ES-I3 (cell line): Measurements from ENCODE around the gene NPFFR1.
"Not testable (repeated sequence)": the region's sequence is repeated elsewhere in the genome, so short reads cannot be mapped to it uniquely, and the experiment has no call there.

Experiments used
- H3K36me3 ChIP-seq: 2 replicates; pipeline ENCODE4 v1.6.1; 2013; ENCODE audit warnings: mild to moderate bottlenecking, low read length, control low read depth, moderate library complexity; ENCODE audit not compliant: insufficient read depth
- H3K4me1 ChIP-seq: 2 replicates; pipeline ENCODE4 v1.6.1; 2013; ENCODE audit warnings: mild to moderate bottlenecking, control low read depth, low read length; ENCODE audit not compliant: insufficient read depth
- H3K9ac ChIP-seq: 2 replicates; pipeline ENCODE4 v1.6.1; 2013; ENCODE audit warnings: low read depth, mild to moderate bottlenecking, low read length, moderate library complexity
- H3K9me3 ChIP-seq: 2 replicates; pipeline ENCODE4 v1.6.1; 2013; ENCODE audit warnings: mild to moderate bottlenecking, low read length, moderate library complexity; ENCODE audit not compliant: control insufficient read depth, insufficient read depth

Gene NPFFR1

DNA sequence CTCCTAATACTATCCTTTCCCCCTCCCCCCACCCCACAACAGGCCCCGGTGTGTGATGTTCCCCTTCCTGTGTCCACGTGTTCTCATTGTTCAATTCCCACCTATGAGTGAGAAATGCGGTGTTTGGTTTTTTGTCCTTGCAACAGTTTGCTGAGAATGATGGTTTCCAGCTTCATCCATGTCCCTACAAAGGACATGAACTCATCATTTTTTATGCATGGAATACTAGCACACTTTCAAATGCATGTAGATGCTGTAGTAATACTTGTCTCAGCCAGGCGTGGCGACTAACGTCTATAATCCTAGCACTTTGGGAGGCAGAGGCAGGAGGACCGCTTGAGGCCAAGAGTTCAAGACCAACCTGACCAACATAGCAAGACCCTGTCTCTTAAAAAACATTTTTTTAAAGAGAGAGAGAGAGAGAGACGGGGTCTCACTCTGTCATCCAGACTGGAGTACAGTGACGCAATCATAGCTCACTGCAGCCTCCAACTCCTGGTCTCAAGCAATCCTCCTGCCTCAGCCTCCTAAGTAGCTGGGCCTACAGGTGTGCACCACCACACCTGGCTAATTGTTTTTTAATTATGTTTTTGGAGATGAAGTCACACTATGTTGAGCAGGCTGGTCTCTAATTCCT lies 60.9 kb downstream of the NPFFR1 start:
- not testable (repeated sequence) for H3K9me3 ChIP-seq, H3K9ac ChIP-seq, H3K36me3 ChIP-seq, H3K4me1 ChIP-seq

DNA sequence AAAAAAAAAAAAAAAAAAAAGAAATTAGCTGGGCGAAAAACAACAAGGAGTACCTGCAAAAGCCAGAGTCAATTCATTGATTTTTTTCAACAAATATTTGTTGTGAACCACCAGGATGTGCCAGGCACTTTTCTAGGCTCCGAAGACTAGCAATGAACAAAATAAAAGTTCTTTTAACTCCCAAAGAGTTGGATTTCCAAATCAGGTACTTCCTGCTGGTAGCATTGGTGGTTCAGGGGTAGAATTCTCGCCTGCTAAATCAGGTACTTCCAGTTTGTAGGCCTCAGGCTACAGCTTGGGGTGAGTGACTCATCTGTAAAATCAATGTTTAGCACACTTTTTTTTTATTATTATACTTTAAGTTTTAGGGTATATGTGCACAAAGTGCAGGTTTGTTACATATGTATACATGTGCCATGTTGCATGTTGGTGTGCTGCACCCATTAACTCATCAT lies 61.4 kb downstream of the NPFFR1 start:
- Histone ChIP-seq H3K9me3 (no peaks in the 10 kb centered on the region), H3K9ac (no peak overlapping the region), H3K36me3 (0 out of 2 replicates have a peak, but pooled peaks cover 3% of the 10 kb centered on the region), H3K4me1 (0 out of 2 replicates have a peak, but pooled peaks cover 2% of the 10 kb centered on the region)

DNA sequence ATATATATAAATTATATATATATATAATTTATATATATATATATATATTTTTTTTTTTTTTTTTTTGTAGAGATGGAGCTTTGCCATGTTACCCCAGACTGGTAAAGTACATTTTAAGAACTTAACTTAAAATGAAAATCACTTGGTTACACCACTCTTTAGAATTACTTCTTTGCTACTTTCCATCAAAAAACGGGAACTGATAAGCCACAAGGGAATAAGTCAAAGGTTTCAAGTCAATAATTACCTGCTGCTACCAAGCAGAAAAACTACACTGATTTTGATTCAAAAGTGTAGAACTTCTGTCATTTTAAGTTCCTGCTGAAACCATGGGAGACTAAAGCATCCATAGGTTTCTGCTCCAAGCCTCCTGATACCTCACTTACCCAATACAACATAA lies 62.8 kb downstream of the NPFFR1 start:
- H3K36me3 ChIP-seq: peaks cover 6% of the 10 kb centered on the region; the same call in 1 of the 2 replicates
- H3K4me1 ChIP-seq: 0 out of 2 replicates have a peak, but pooled peaks cover 2% of the 10 kb centered on the region
- no peak overlapping the region for H3K9ac ChIP-seq
- no peaks in the 10 kb centered on the region for H3K9me3 ChIP-seq

DNA sequence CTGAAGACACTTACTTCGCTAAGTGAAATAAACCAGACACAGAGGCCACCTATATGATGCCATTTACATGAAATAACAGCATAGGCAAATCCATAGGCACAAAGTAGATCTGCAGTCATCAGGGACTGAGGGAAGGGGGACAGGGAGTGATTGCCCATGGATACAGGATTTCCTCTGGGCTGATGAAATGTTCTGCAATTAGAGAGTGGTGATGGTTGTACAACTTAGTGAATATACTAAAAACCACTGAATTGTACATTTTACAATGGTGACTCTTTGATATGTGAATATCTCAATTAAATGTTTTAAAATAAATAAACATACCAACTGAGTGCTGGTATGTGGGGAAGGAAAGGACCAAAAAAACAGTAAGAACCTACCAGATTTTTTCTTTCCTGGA lies 70.9 kb downstream of the NPFFR1 start:
- Histone ChIP-seq H3K9ac (no peak overlapping the region), H3K9me3 (no peaks in the 10 kb centered on the region), H3K36me3 (peaks cover 19% of the 10 kb centered on the region), H3K4me1 (no peaks in the 10 kb centered on the region)

DNA sequence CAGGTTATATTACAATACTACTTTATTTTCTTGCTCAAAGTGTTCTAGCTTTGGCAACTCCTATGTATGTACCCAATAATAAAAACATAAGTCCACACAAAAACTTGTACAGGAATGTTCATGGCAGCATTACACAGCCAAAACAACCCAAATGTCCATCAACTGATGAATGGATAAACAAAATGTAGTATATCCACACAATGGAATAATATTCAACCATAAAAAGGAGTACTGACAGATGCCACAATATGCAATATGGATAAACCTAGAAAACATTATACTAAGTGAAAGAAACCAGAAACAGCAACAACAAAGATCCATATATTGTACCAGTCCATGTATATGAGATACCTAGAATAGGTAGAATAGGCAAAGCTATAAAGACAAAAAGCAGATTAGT lies 71.5 kb downstream of the NPFFR1 start:
- peaks cover 18% of the 10 kb centered on the region for H3K36me3 ChIP-seq
- no peaks in the 10 kb centered on the region for H3K9me3 ChIP-seq
- H3K9ac ChIP-seq: no peak overlapping the region
- no peaks in the 10 kb centered on the region for H3K4me1 ChIP-seq

DNA sequence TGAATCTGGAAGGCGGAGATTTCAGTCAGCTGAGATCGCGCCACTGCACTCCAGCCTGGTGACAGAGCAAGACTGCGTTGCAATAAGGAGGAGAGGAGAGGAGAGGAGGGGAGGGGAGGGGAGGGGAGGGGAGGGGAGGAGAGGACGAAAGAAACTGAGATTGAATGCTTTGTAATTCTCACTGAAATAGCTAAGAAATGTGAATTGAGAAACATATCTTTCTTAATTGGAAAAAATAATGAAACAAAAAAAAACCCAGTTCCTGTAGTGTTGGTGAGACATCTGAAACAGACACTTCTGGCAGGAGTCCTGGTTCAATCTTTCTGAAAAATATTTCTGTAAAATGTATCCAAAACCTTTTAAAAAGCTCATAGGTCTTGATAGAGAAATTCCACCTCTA lies 77.0 kb downstream of the NPFFR1 start:
- H3K9me3 ChIP-seq: no peaks in the 10 kb centered on the region
- no peak overlapping the region for H3K9ac ChIP-seq
- H3K4me1 ChIP-seq: no peaks in the 10 kb centered on the region
- H3K36me3 ChIP-seq: peaks cover 17% of the 10 kb centered on the region

DNA sequence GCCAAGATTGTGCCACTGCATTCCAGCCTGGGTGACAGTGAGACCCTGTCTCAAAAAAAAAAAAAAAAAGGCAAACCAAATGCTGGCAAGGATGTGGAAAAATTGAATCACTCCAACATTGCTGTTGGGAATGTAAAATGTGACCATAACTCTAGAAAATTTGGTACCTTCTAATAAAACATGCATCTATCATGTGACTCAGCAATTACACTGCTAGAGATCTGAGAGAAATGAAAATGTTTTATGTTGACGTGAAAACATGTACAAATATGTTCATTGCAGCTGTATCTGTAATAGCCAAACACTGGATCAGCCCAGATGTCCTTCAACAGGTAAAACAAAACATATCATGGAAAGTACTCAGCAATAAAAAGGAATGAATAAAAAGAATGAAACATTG lies 82.7 kb downstream of the NPFFR1 start:
- Histone ChIP-seq H3K9me3 (no peaks in the 10 kb centered on the region), H3K36me3 (peaks cover 7% of the 10 kb centered on the region; the same call in 1 of the 2 replicates), H3K4me1 (no peaks in the 10 kb centered on the region), H3K9ac (no peak overlapping the region)

DNA sequence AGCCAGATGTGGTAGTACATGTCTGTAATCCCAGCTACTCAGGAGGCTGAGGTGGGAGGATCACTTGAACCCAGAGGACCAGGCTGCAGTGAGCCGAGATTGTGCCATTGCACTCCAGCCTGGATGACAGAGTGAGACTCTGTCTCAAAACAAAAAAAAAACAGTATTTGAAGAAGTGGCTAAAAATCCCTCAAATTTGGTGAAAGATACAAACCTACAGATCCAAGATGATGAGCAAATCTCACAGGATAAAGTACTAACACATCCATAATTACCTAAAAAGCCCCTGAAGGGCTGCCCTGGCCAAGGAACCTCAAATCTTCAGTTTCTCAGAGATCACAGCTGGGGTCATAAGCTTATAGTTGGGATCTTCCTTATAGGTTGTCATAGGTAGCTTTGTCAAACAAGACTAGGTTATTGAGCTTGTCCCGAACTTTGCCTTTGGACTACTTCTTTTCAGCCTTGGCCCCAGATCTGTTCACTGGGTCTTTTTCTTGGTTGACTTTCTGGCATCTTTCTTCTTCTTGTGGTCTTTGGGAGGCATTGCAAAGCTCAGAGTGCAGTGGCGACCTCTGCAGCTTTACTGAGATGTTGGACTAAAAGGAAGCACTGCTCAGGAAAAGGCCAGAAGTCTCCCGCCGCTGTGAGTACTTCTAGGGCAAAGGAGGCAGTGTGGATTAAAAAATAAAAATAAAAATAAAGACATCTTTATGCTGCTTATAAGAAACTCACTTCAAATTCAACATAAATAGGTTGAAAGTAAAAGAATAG lies 84.9 kb downstream of the NPFFR1 start:
- H3K36me3 ChIP-seq: peaks cover 5% of the 10 kb centered on the region; the same call in 1 of the 2 replicates

More for the DNA sequence above, 84.9 kb downstream of the NPFFR1 start:
- Histone ChIP-seq H3K9me3 (no peaks in the 10 kb centered on the region), H3K9ac (no peak overlapping the region), H3K4me1 (no peaks in the 10 kb centered on the region)
